GM06990 (cell line): ENCODE results near the gene WDR91.

Experiments used
- DNase-seq: peaks from one replicate; pipeline ENCODE4 v3.0.0-alpha.2; 2011; ENCODE audit not compliant: insufficient read length; ENCODE audit errors: extremely low read depth
- H3K27me3 ChIP-seq: replicated peaks from 2 replicates; pipeline ENCODE4 v1.6.0; 2011; ENCODE audit warnings: low read length; ENCODE audit not compliant: control insufficient read depth, insufficient read depth
- H3K36me3 ChIP-seq: 2 replicates; pipeline ENCODE4 v1.5.1; 2011; ENCODE audit warnings: low read length; ENCODE audit not compliant: control insufficient read depth, insufficient read depth
- H3K4me3 ChIP-seq: replicated peaks from 2 replicates; pipeline ENCODE4 v1.5.1; 2011; ENCODE audit warnings: low read depth, mild to moderate bottlenecking, control low read depth, low read length
- TF ChIP-seq, protein P1 (sequence below): IDR thresholded peaks from 2 replicates; pipeline ENCODE4 v1.5.1; 2011; ENCODE audit warnings: low read length, control low read depth, mild to moderate bottlenecking, inconsistent platforms; ENCODE audit not compliant: insufficient read depth, poor library complexity, severe bottlenecking

Gene WDR91

DNA sequence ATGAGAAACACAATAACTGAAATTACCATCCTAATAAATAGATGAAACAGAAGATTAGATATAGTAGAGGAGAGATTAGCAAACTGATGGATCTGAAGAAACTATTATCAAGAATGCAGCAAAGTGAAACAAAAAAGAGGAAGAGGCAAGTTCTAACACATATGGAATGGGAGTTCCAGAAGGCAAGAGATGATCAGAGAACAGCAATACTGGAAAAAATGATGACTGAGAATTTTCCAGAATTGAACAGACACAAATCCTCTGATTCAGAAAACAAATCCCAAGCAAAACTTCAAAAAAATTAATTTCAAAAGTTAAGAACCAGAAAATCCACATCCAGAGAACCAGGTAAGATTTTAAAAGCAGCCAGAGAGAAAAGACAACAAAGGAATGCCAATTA lies 20.6 kb downstream of the WDR91 start:
- H3K27me3 ChIP-seq, result no peaks in the 10 kb centered on the region

DNA sequence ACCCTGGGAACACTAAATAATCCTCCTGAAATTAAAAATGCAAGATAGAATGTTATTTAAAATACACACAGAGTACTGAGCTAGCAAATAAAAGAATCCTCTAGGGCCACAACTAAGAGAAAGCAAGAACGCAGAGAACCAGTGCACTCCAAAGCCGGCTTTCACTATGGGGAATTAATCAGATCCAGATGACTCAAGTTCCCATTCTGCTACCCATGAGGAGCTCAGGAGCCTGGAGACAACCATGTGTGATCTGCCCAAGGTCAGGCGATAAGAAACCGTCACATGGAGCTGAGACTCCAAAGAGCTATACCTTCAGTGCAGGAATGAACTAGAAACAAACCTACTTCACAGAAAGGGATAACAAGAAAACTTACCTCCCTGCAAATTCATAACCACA lies 21.4 kb downstream of the WDR91 start:
- TF ChIP-seq, protein P1, sequence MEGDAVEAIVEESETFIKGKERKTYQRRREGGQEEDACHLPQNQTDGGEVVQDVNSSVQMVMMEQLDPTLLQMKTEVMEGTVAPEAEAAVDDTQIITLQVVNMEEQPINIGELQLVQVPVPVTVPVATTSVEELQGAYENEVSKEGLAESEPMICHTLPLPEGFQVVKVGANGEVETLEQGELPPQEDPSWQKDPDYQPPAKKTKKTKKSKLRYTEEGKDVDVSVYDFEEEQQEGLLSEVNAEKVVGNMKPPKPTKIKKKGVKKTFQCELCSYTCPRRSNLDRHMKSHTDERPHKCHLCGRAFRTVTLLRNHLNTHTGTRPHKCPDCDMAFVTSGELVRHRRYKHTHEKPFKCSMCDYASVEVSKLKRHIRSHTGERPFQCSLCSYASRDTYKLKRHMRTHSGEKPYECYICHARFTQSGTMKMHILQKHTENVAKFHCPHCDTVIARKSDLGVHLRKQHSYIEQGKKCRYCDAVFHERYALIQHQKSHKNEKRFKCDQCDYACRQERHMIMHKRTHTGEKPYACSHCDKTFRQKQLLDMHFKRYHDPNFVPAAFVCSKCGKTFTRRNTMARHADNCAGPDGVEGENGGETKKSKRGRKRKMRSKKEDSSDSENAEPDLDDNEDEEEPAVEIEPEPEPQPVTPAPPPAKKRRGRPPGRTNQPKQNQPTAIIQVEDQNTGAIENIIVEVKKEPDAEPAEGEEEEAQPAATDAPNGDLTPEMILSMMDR, result no peak
- no peaks in the 10 kb centered on the region for H3K27me3 ChIP-seq
- H3K4me3 ChIP-seq, result no peak overlapping the region
- DNase-seq, result no peak
- H3K36me3 ChIP-seq, result peaks cover 39% of the 10 kb centered on the region

More for the DNA sequence above, 20.6 kb downstream of the WDR91 start:
- DNase-seq, result no peak
- H3K4me3 ChIP-seq, result no peak overlapping the region
- peaks cover 36% of the 10 kb centered on the region for H3K36me3 ChIP-seq
- TF ChIP-seq, protein P1, result no peak

GRCh38 chr7:135189221-135189662 lies 22.1 kb downstream of the WDR91 start:
- peaks cover 37% of the 10 kb centered on the region for H3K36me3 ChIP-seq
- H3K27me3 ChIP-seq, result no peaks in the 10 kb centered on the region
- DNase-seq, result no peak
- H3K4me3 ChIP-seq, result no peak overlapping the region
- TF ChIP-seq, protein P1, result no peak

- DNase-seq, result peak; percentile 52
- peaks cover 33% of the 10 kb centered on the region for H3K36me3 ChIP-seq
- no peaks in the 10 kb centered on the region for H3K27me3 ChIP-seq
- TF ChIP-seq, protein P1, result no peak
- peak overlapping the region; percentile 38; the same call in 1 of the 2 replicates for H3K4me3 ChIP-seq
Observed at GRCh38 chr7:135188298-135188984, 22.9 kb downstream of the WDR91 start.

- Histone ChIP-seq H3K36me3 (peaks cover 33% of the 10 kb centered on the region), H3K4me3 (peak overlapping the region; percentile 38), H3K27me3 (no peaks in the 10 kb centered on the region)
- TF ChIP-seq, protein P1, result no peak
- peak; percentile 70 for DNase-seq
Observed at GRCh38 chr7:135186841-135187253, 24.5 kb downstream of the WDR91 start.

- TF ChIP-seq, protein P1, result no peak
- H3K27me3 ChIP-seq, result no peaks in the 10 kb centered on the region
- H3K4me3 ChIP-seq, result no peak overlapping the region
- peaks cover 34% of the 10 kb centered on the region for H3K36me3 ChIP-seq
- no peak for DNase-seq
Observed at GRCh38 chr7:135186261-135186540, 25.1 kb downstream of the WDR91 start.
